ENCODE data around the gene TAS2R1.

DNA sequence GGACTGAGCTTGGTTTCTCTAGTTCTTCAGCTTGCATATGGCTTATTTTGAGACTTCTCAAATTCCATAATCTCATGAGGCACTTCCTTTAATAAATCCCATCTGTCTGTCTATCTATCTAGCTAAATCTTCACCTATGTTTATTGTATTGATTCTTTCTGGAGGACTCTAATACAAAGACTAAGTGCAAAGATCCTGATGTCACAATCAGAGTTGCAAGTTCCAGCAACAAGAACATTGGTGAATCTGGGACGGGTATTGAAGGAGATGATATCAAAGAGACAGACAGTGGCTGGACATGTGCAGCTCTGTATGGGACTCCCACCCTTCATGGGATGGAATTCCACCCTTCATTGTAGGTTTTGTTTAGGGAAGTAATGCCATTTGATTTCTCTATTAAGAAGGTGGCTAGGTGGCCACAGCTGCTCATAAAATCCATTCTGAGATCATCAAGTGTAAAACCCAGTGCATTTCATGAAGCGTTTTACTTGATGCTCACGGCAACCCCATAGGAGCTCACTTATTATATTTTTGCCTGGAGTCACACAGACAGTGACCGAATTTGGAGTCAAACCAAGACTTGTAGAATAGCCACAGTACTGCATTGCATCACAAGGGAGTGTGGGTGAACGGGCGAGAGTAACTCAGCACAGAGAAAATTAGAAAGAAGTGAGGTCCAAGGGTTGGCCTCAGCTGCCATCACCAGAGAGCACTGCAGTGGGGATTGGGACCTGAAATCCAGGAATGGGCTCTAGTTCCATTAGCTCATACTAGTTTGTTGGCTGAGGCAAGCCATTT is 24.9 kb downstream of the TAS2R1 start:
- TF ChIP-seq CTCF (optimal IDR thresholded peaks at IDR 0.05 in 1 of 3, IDR thresholded peaks at IDR 0.05 in 1 of 3, conservative IDR thresholded peaks at IDR 0.05 in 1 of 3; ENCODE audit: extremely low read depth in 1 of 3, insufficient read depth in 2 of 3, low read length in 3 of 3) (no peak), EZH2 (IDR thresholded peaks at IDR 0.05; ENCODE audit: low read length) (no peak)
